Panc1 (cell line): ENCODE results near the gene CPLX1.

Source experiments
- CTCF ChIP-seq: fragments of 450-650 bp; IDR thresholded peaks from 2 replicates; pipeline ENCODE4 v1.5.1; 2017; ENCODE audit warnings: mild to moderate bottlenecking
- POLR2AphosphoS5 ChIP-seq: IDR thresholded peaks from 2 replicates; pipeline ENCODE4 v1.6.1; 2012; ENCODE audit warnings: mild to moderate bottlenecking, low read depth, low read length, moderate library complexity
- REST ChIP-seq, 2 experiments: IDR thresholded peaks; 2 replicates each; pipeline ENCODE4 v1.6.1; 2011 to 2012; ENCODE audit warnings: low read depth in 2 of 2, control low read depth in 1 of 2, low read length in 1 of 2, mild to moderate bottlenecking in 1 of 2, moderate library complexity in 1 of 2; ENCODE audit not compliant: insufficient read depth in 1 of 2
- SIN3A ChIP-seq: IDR thresholded peaks from 2 replicates; pipeline ENCODE4 v1.6.1; 2012; ENCODE audit warnings: low read depth, mild to moderate bottlenecking, low read length, moderate library complexity, borderline replicate concordance; ENCODE audit not compliant: insufficient read depth
- TCF7L2 ChIP-seq: IDR thresholded peaks from 2 replicates; pipeline ENCODE4 v1.6.1; 2011; ENCODE audit warnings: mild to moderate bottlenecking, low read depth, low read length, inconsistent platforms

GRCh38 chr4:776743-777441, 49.0 kb downstream of the CPLX1 start:
- TF ChIP-seq CTCF (no peak), SIN3A (no peak), POLR2AphosphoS5 (no peak), REST (IDR thresholded peaks at IDR 0.05; ENCODE audit: insufficient read depth in 1 of 2, low read depth in 2 of 2, low read length in 1 of 2) (no peak), TCF7L2 (no peak)
